Measurements from ENCODE around the gene P2RX7.
A peak's percentile ranks its signal among the peaks of the same experiment; 100 is the strongest.

Gene P2RX7

GRCh38 chr12:121116318-121117225, 16.1 kb upstream of the P2RX7 start:
- FAIRE-seq (no peak), DNase-seq (ENCODE audit: insufficient read length, low spot score) (no peak)
- no peak for TF ChIP-seq POLR2A (IDR thresholded peaks at IDR 0.05; ENCODE audit: low read depth, low read length)

GRCh38 chr12:121117226-121117777, 15.4 kb upstream of the P2RX7 start:
- FAIRE-seq, result no peak
- no peak for TF ChIP-seq POLR2A (IDR thresholded peaks at IDR 0.05; ENCODE audit: low read depth, low read length)
- no peak for DNase-seq (ENCODE audit: insufficient read length, low spot score)

- no peak for TF ChIP-seq POLR2A (IDR thresholded peaks at IDR 0.05; ENCODE audit: low read depth, low read length)
- DNase-seq (ENCODE audit: insufficient read length, low spot score), result no peak
- no peak for FAIRE-seq
These were observed 12.4 kb upstream of the P2RX7 start for GRCh38 chr12:121120323-121120722.

- no peak for TF ChIP-seq POLR2A (IDR thresholded peaks at IDR 0.05; ENCODE audit: low read depth, low read length)
- FAIRE-seq, result no peak
- no peak for DNase-seq (ENCODE audit: insufficient read length, low spot score)
These were observed 11.5 kb upstream of the P2RX7 start for GRCh38 chr12:121120989-121121755.

GRCh38 chr12:121121805-121122204, 10.9 kb upstream of the P2RX7 start:
- TF ChIP-seq POLR2A (IDR thresholded peaks at IDR 0.05; ENCODE audit: low read depth, low read length), result no peak
- FAIRE-seq, result no peak

GRCh38 chr12:121123488-121123887, 9.2 kb upstream of the P2RX7 start:
- TF ChIP-seq POLR2A (IDR thresholded peaks at IDR 0.05; ENCODE audit: low read depth, low read length), result no peak
- FAIRE-seq (no peak), DNase-seq (ENCODE audit: insufficient read length, low spot score) (no peak)

More at GRCh38 chr12:121121805-121122204, 10.9 kb upstream of the P2RX7 start:
- no peak for DNase-seq (ENCODE audit: insufficient read length, low spot score)

GRCh38 chr12:121124402-121125109, 8.1 kb upstream of the P2RX7 start:
- peak; percentile 94 for FAIRE-seq
- DNase-seq (ENCODE audit: insufficient read length, low spot score), result peak; percentile 84
- no peak for TF ChIP-seq POLR2A (IDR thresholded peaks at IDR 0.05; ENCODE audit: low read depth, low read length)

- TF ChIP-seq POLR2A (IDR thresholded peaks at IDR 0.05; ENCODE audit: low read depth, low read length), result no peak
- DNase-seq (ENCODE audit: insufficient read length, low spot score), result no peak
- no peak for FAIRE-seq
These were observed 5.2 kb upstream of the P2RX7 start for GRCh38 chr12:121127501-121127900.

- no peak for FAIRE-seq
- peak; percentile 21 for DNase-seq (ENCODE audit: insufficient read length, low spot score)
- no peak for TF ChIP-seq POLR2A (IDR thresholded peaks at IDR 0.05; ENCODE audit: low read depth, low read length)
These were observed 3.5 kb upstream of the P2RX7 start for GRCh38 chr12:121128908-121129810.

- FAIRE-seq, result no peak
- TF ChIP-seq POLR2A (IDR thresholded peaks at IDR 0.05; ENCODE audit: low read depth, low read length), result no peak
- DNase-seq (ENCODE audit: insufficient read length, low spot score), result no peak
These were observed 2.9 kb upstream of the P2RX7 start for GRCh38 chr12:121129811-121130147.

- FAIRE-seq (no peak), DNase-seq (ENCODE audit: insufficient read length, low spot score) (no peak)
- no peak for TF ChIP-seq POLR2A (IDR thresholded peaks at IDR 0.05; ENCODE audit: low read depth, low read length)
These were observed 1.8 kb upstream of the P2RX7 start for GRCh38 chr12:121130866-121131373.

- no peak for FAIRE-seq
- no peak for TF ChIP-seq POLR2A (IDR thresholded peaks at IDR 0.05; ENCODE audit: low read depth, low read length)
- no peak for DNase-seq (ENCODE audit: insufficient read length, low spot score)
These were observed 735 bp upstream of the P2RX7 start for GRCh38 chr12:121131941-121132341.

- DNase-seq (ENCODE audit: insufficient read length, low spot score), result no peak
- FAIRE-seq, result no peak
- no peak for TF ChIP-seq POLR2A (IDR thresholded peaks at IDR 0.05; ENCODE audit: low read depth, low read length)
These were observed 1.2 kb downstream of the P2RX7 start for GRCh38 chr12:121133838-121134237.
